Esophagus muscularis mucosa (tissue), 4 donors: Measurements from ENCODE around the gene MAP2K5.

Experiments used
- CTCF ChIP-seq, 3 experiments: fragments of 200-600 bp in 2 of 3; fragments of 450-650 bp in 1 of 3; sonication (generic) in 2 of 3; IDR thresholded peaks; one replicate each; pipeline ENCODE4 v1.5.1; 2017 to 2019; ENCODE audit warnings: antibody characterized with exemption in 3 of 3, mild to moderate bottlenecking in 2 of 3, moderate library complexity in 1 of 3
- EP300 ChIP-seq: sonication (generic); formaldehyde crosslinking; IDR thresholded peaks from one replicate; pipeline ENCODE4 v1.6.1; 2017; ENCODE audit warnings: antibody characterized with exemption
- POLR2A ChIP-seq: fragments of 450-650 bp; IDR thresholded peaks from one replicate; pipeline ENCODE4 v1.6.1; 2017; ENCODE audit warnings: antibody characterized with exemption, moderate library complexity, mild to moderate bottlenecking, low read depth

DNA sequence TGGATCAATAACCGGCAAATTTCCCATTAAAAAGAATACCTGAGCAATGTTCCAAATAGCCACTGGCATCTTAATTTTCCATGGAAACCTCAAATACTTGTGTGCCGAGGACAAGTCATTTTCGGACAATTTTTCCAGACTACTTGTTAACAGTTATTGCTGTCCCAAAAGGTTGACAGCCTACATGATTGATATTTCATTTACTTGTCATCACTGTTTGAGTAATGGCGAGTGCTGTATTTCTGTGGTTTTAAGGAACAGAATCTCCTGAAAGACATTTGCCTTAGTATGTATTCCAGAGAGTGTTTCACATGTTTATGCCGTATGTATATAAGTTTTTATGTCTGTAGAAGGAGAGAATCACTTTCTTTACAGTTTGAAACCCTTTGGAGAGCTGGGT, 36.7 kb downstream of the MAP2K5 start:
- TF ChIP-seq CTCF (IDR thresholded peaks at IDR 0.05) (no peak), POLR2A (no peak), EP300 (no peak)
